Measurements from ENCODE around the gene ASB3. TPM values are rescaled to one million over a fixed set of nuclear protein-coding genes. Genes with fewer than 3 reads are reported as not detected.
A peak's percentile ranks its signal among the peaks of the same experiment; 100 is the strongest.
"Not testable (repeated sequence)": the region's sequence is repeated elsewhere in the genome, so short reads cannot be mapped to it uniquely, and the experiment has no call there.

Gene ASB3
- total RNA-seq, 1 donor from 2014 or later = 14.0 TPM

GRCh38 chr2:53740170-53740569 lies 46.6 kb downstream of the ASB3 start:
- peak; percentile 47 for DNase-seq (ENCODE audit: low read depth)

DNA sequence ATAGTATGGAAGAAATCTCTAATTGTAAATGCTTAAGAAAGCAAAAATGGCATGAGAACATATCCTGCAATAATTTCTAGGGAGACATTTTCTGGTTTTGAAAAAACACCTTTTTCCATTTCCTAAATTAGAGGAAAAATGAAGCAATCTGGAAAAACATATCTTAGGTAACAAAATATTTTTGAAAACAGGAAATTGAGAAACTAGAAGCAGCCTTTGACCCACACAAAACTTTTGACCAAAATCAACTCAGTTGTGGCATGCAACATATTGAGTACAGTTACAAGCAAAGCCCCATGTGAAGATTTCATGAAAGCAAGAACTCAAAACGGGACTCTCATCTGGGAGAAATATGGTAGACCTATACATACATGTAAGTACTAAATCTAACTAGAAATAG lies 47.7 kb downstream of the ASB3 start:
- DNase-seq (ENCODE audit: low read depth) = no peak

GRCh38 chr2:53737091-53737490 lies 49.7 kb downstream of the ASB3 start:
- DNase-seq (ENCODE audit: low read depth) = no peak

DNA sequence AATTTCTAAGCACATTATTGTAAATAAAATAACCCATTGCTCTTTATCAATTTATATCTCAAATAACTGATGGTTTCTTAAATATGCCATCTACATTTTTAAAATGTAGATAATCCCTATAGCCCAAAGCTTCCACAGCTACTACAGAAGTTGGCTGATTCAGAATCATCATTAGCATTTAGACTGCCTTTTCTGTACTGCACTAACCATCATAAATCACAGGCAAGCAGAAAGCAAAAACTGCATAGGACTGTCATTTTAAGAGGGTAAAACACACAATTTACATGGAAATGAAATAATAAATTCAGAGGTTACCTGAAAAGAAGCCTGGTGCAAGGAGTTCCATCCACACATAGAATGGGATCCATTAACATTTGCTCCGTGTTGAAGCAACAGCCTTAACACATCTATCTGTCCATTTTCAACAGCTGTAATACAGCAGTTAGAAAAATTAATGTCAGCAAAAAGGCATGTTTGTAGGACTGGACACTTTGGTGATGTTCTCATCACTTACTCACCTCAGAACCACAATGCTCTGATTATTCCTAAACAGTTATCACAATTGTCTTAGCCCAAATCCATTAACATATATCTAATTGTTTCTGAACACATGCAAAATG lies 57.5 kb downstream of the ASB3 start:
- no peak for DNase-seq (ENCODE audit: low read depth)

DNA sequence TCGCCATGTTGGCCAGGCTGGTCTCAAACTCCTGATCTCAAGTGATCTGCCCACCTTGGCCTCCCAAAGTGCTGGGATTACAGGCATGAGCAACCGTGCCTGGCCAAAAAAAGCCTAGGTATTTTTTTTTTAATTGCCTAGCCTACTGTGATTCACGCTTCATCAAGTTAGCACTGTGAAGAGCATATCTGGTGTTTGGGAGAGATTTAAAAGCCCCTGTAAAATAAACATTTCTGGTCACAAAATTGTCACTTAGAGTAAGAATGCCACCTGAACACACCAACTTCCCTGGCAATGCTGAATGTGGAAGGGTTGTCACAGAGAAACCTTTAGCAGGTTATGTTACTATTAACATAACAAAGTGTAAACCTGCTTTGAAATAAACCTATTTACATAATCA lies 58.8 kb downstream of the ASB3 start:
- DNase-seq (ENCODE audit: low read depth) = no peak

DNA sequence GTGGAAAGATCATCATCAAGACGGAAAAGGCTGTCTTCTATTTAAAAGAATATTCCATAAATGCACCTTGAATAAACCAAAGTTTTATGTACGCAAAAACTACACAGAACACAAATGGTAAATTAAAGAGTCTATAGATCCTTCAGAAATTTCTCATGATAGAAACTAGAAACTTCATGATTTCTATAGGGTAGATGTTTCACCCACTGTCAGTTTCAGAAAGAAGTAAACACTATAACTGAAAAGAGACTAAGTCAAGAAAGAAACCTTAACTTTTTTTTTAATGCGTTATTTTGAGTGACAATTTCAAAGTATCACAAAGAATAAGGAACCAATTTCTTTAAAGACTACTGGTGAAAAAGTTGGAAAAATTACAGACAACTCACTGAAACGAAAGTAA lies 61.1 kb downstream of the ASB3 start:
- DNase-seq (ENCODE audit: low read depth) = no peak

DNA sequence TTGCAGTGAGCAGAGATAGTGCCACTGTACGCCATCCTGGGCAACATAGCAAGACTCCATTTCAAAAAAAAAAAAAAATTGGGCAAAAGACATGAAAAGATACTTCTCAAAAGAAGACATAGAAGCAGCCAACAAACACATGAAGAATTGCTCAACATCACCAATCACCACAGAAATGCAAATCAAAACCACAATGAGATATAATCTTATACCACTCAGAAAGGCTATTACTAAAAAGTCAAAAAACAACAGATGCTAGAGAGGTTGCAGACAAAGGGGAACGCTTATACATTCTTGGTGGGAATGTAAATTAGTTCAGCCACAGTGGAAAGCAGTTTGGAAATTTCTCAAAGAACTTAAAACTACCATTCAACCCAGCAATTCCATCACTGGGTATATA lies 62.2 kb downstream of the ASB3 start:
- DNase-seq (ENCODE audit: low read depth) = peak; percentile 13

GRCh38 chr2:53720944-53721343 lies 65.8 kb downstream of the ASB3 start:
- DNase-seq (ENCODE audit: low read depth) = not testable (repeated sequence)

GRCh38 chr2:53715568-53715967 lies 71.2 kb downstream of the ASB3 start:
- DNase-seq (ENCODE audit: low read depth) = peak; percentile 9

DNA sequence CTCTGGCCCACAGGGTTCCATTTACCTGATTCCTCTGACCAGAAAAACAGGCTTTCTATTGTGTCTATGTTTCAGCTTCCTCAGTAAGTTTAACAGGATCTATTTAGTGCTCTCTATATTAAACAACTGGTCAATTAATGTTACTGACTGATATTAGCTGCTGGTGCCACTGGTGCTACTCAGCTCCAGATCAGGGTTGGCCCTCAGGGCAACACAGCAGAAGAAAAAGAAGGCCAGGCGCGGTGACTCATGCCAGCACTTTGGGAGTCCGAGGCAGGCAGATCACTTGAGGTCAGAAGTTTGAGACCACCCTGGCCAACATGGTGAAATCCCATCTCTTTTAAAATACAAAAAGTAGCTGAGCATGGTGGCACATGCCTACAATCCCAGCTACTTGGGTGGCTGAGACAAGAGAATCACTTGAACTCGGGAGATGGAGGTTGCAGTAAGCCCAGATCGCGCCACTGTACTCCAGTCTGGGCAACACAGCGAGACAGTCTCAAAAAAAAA lies 75.4 kb downstream of the ASB3 start:
- DNase-seq (ENCODE audit: low read depth) = no peak

GRCh38 chr2:53708988-53709387 lies 77.8 kb downstream of the ASB3 start:
- no peak for DNase-seq (ENCODE audit: low read depth)

GRCh38 chr2:53701221-53701620 lies 85.5 kb downstream of the ASB3 start:
- no peak for DNase-seq (ENCODE audit: low read depth)

DNA sequence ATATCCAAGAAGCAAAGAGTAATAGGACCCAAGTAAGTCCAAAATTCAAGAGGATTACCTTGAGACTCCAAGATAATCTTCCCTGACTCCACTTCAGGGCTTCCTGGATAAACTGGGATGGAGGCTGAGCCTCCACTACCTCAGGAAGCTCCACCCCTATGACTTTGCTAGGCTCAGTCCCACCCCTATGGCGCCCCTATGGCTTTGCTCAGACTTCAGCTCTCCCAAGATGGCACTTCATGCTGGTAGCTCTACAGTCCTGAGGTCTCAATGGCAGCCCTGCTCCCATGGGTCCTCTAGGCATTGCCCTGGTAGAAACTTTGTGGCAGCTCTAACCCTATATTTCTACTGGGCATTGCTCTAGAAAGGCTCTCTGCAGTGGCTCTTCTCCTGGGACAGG lies 89.1 kb downstream of the ASB3 start:
- DNase-seq (ENCODE audit: low read depth) = no peak

- no peak for DNase-seq (ENCODE audit: low read depth)
Measured at GRCh38 chr2:53697092-53697491, 89.7 kb downstream of the ASB3 start.

GRCh38 chr2:53695575-53695974 lies 91.2 kb downstream of the ASB3 start:
- DNase-seq (ENCODE audit: low read depth) = no peak

DNA sequence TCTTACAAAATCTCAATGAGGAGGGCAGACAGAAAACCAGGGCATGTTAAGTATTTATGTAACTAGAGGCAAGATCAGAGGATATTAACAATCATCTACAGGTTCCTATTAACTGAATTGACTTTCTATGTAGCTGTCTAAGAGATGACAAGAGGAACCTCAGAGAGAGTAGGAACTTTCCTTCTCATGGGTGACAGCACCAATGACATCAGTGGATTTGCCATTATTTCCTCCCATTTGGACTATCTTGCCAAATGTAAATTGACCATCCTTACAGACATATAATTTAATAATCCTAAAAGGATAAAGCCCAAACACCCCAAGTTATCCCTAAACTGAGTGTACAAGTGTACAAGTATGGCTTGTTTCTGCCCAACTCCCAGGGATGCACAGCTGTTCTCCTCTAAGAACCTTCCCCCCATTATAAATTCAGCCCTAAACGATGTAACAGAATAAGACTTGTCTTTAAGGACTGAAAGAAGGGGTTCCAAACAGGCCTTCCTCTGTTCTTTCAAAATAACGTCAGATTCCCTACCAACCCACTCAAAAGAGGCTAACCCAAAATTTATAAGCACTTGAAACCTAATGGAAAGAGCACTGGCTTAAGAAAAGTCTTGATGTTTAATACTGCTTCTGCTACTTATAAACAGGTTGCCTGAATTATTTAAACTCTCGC lies 92.5 kb downstream of the ASB3 start:
- DNase-seq (ENCODE audit: low read depth) = no peak

- DNase-seq (ENCODE audit: low read depth) = no peak
Measured at GRCh38 chr2:53690876-53691275, 95.9 kb downstream of the ASB3 start.

GRCh38 chr2:53672881-53673522 lies 113.8 kb downstream of the ASB3 start:
- peak; percentile 26 for DNase-seq (ENCODE audit: low read depth)

- no peak for DNase-seq (ENCODE audit: low read depth)
Measured at GRCh38 chr2:53670331-53670730, 116.4 kb downstream of the ASB3 start.

- DNase-seq (ENCODE audit: low read depth) = peak; percentile 66
Measured at GRCh38 chr2:53668624-53669026, 118.1 kb downstream of the ASB3 start.

- DNase-seq (ENCODE audit: low read depth) = not testable (repeated sequence)
Measured at GRCh38 chr2:53667130-53667529, 119.6 kb downstream of the ASB3 start.

DNA sequence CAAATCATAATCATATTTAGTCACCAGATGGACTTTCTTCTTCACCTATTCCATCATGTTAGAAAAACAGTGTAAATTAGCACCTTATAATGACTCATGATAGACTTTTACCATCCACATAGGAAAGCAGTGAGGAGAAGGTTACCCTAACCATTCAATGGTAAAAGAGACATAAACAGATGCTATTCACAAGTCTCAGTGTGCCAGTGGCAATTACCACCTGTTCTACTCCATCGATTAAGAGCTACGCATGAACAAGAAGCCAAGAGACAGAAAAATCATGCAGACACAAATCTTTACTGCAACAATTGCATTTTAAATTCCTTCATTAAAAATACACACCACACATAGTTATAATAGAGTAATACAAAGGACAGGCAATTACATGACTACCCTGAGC lies 125.9 kb downstream of the ASB3 start:
- peak; percentile 2 for DNase-seq (ENCODE audit: low read depth)

DNA sequence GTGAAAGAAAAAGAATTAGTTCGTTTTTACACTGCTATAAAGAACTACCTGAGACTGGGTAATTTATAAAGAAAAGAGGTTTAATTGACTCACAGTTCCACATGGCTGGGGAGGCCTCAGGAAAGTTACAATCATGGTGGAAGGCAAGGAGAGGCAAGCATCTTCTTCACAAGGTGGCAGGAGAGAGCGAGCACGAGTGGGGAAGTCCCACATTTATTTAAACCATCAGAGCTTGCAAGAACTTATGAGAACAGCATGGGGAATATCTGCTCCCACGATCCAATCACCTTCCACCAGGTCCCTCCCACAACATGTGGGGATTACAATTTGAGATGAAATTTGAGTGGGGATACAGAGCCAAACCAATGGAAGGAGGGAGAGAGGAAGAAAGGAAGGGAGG lies 128.3 kb downstream of the ASB3 start:
- DNase-seq (ENCODE audit: low read depth) = not testable (repeated sequence)

Measured in myocyte (in vitro differentiated cells).